Endothelial cell of umbilical vein (primary cell): Measurements from ENCODE around the gene DAG1. TPM values are rescaled to one million over a fixed set of nuclear protein-coding genes. Genes with fewer than 3 reads are reported as not detected.

Experiments
- BruUV-seq: library from RNA; stranded (reverse); fragments of 400-500 nt; replicated peaks from 2 replicates; lab custom pipeline; 2021; lab: Mats Ljungman, UMichigan
- CTCF ChIA-PET: fragments of 300-600, 350-600 bp; sonication (Branson Sonifier 250); formaldehyde crosslinking; loops from one replicate; lab custom pipeline; 2021; ENCODE audit warnings: antibody characterized with exemption, inconsistent platforms; lab: Charles Lee
- POLR2A ChIA-PET: fragments of 300-600, 350-600 bp; sonication (Branson Sonifier 250); formaldehyde crosslinking; loops from one replicate; lab custom pipeline; 2021; ENCODE audit warnings: antibody characterized with exemption, inconsistent platforms; lab: Charles Lee
- DNase-seq: peaks from one replicate; pipeline ENCODE4 v3.0.0-alpha.2; 2011; ENCODE audit warnings: low read depth, low spot score
- FAIRE-seq: peaks from 2 replicates; lab custom pipeline; 2011; peaks lifted over from hg19 to GRCh38; lab: Jason Lieb, UNC
- H2AFZ ChIP-seq: 2 replicates; pipeline ENCODE4 v1.6.0; 2012; ENCODE audit warnings: low read depth, low read length, control low read depth, inconsistent platforms
- H3K27ac ChIP-seq: 2 replicates; pipeline ENCODE4 v1.5.1; 2011; ENCODE audit warnings: low read depth, mild to moderate bottlenecking, control low read depth, low read length, moderate library complexity; ENCODE audit not compliant: insufficient read depth
- H3K27me3 ChIP-seq, 2 experiments: 2 replicates each; pipeline versions ENCODE4 v1.6.0 to v1.6.1; 2011; ENCODE audit warnings: low read length in 2 of 2, mixed read lengths in 1 of 2; ENCODE audit not compliant: control insufficient read depth in 2 of 2, insufficient read depth in 2 of 2
- H3K36me3 ChIP-seq, 2 experiments: 2 replicates in 1 of 2; 3 replicates in 1 of 2; pipeline ENCODE4 v1.5.1; 2011; ENCODE audit warnings: low read length in 2 of 2, mild to moderate bottlenecking in 1 of 2, moderate library complexity in 1 of 2; ENCODE audit not compliant: control insufficient read depth in 2 of 2, insufficient read depth in 2 of 2; ENCODE audit errors: extremely low read depth in 1 of 2
- H3K4me1 ChIP-seq: 3 replicates; pipeline ENCODE4 v1.5.1; 2011; ENCODE audit warnings: mild to moderate bottlenecking, low read length; ENCODE audit not compliant: control insufficient read depth, insufficient read depth; ENCODE audit errors: extremely low read depth
- H3K4me2 ChIP-seq: 2 replicates; pipeline ENCODE4 v1.6.1; 2011; ENCODE audit warnings: low read length, control low read depth, mixed read lengths; ENCODE audit not compliant: insufficient read depth
- H3K4me3 ChIP-seq, 3 experiments: fragments of 200-600 bp in 1 of 3; sonication (generic), shearing (Covaris generic) in 1 of 3; replicated peaks in 1 of 3; 2 replicates each; pipeline ENCODE4 v1.5.1; 2011 to 2016; ENCODE audit warnings: control low read depth in 3 of 3, low read length in 3 of 3, mild to moderate bottlenecking in 2 of 3, inconsistent platforms in 1 of 3, low read depth in 1 of 3, moderate library complexity in 1 of 3; ENCODE audit not compliant: insufficient read depth in 1 of 3
- H3K79me2 ChIP-seq: 2 replicates; pipeline ENCODE4 v1.6.0; 2012; ENCODE audit warnings: low read length, inconsistent platforms; ENCODE audit not compliant: control insufficient read depth, insufficient read depth
- H3K9ac ChIP-seq: replicated peaks from 2 replicates; pipeline ENCODE3; 2011; ENCODE audit warnings: low read length, control low read depth; ENCODE audit not compliant: insufficient read depth; ENCODE audit errors: extremely low read depth
- H3K9me1 ChIP-seq: replicated peaks from 3 replicates; pipeline ENCODE4 v1.6.0; 2011; ENCODE audit warnings: mild to moderate bottlenecking, low read length; ENCODE audit not compliant: control insufficient read depth, insufficient read depth; ENCODE audit errors: extremely low read depth
- H3K9me3 ChIP-seq: replicated peaks from 2 replicates; pipeline ENCODE4 v1.5.1; 2012; ENCODE audit warnings: low read length, inconsistent platforms; ENCODE audit not compliant: control insufficient read depth, insufficient read depth
- H4K20me1 ChIP-seq: replicated peaks from 2 replicates; pipeline ENCODE3; 2011; ENCODE audit warnings: mild to moderate bottlenecking, low read length; ENCODE audit not compliant: control insufficient read depth, insufficient read depth; ENCODE audit errors: extremely low read depth
- CTCF ChIP-seq, 2 donors: IDR thresholded peaks; 1 replicate in 1 of 2; 2 replicates in 1 of 2; pipeline ENCODE4 v1.5.1; 2011; ENCODE audit warnings: low read length in 2 of 2, mild to moderate bottlenecking in 2 of 2, moderate library complexity in 2 of 2, control low read depth in 1 of 2, inconsistent platforms in 1 of 2, low read depth in 1 of 2; ENCODE audit not compliant: insufficient read depth in 1 of 2; ENCODE audit errors: extremely low read depth in 1 of 2
- EZH2 ChIP-seq: IDR thresholded peaks from 2 replicates; pipeline ENCODE4 v1.6.1; 2012; ENCODE audit warnings: borderline replicate concordance, low read depth, mild to moderate bottlenecking, moderate library complexity, low read length, inconsistent platforms; ENCODE audit not compliant: severe bottlenecking
- FOS ChIP-seq: IDR thresholded peaks from 2 replicates; pipeline ENCODE4 v1.6.1; 2011; ENCODE audit warnings: mild to moderate bottlenecking, low read length, moderate library complexity, borderline replicate concordance; ENCODE audit not compliant: insufficient read depth
- JUN ChIP-seq: IDR thresholded peaks from 2 replicates; pipeline ENCODE4 v1.6.1; 2011; ENCODE audit warnings: borderline replicate concordance, low read depth; ENCODE audit not compliant: insufficient read length, insufficient read depth
- MYC ChIP-seq: IDR thresholded peaks from one replicate; pipeline ENCODE4 v1.6.1; 2011; ENCODE audit warnings: mild to moderate bottlenecking, low read depth, low read length
- POLR2A ChIP-seq: IDR thresholded peaks from 2 replicates; pipeline ENCODE4 v1.6.1; 2012; ENCODE audit warnings: low read depth, mild to moderate bottlenecking, control low read depth, low read length
- POLR2AphosphoS5 ChIP-seq: IDR thresholded peaks from 2 replicates; pipeline ENCODE4 v1.6.1; 2012; ENCODE audit warnings: low read depth, mild to moderate bottlenecking, control low read depth, low read length, moderate library complexity; ENCODE audit not compliant: insufficient read depth
- dilution Hi-C: fragments of 300-500 bp; cut with MboI; formaldehyde crosslinking; loops from one replicate; pipeline ENCODE4 v1.15.0; 2019; ENCODE audit warnings: low sequenced_read_pairs; ENCODE audit not compliant: extremely low pct_ligation_motif_present
- intact Hi-C: fragments of 100-400 bp; cut with micrococcal nuclease; formaldehyde crosslinking; loops from one replicate; pipeline ENCODE4 v1.10.0; 2022
- polyA plus RNA-seq, 4 experiments: library from polyadenylated mRNA; depleted of rRNA in 3 of 4; stranded (reverse) in 3 of 4; unstranded in 1 of 4; fragments of >200 nt; gene quantifications; 2 replicates each; pipeline versions ENCODE4 v1.2.1 to v1.2.3, GENCODE V29; 2011 to 2012; ENCODE audit warnings: missing spikeins in 1 of 4
- total RNA-seq: library from RNA; stranded (reverse); gene quantifications from 2 replicates; pipeline ENCODE4 v1.2.3, GENCODE V29; 2021
- TF ChIP-seq, protein P1 (sequence below): IDR thresholded peaks from 2 replicates; pipeline ENCODE4 v1.6.1; 2011; ENCODE audit not compliant: insufficient read depth, insufficient read length

The DAG1 gene
- total and polyA plus RNA-seq, 2 donors (not counting 3 experiments of a cell fraction or from before 2014, with no cell fraction given): 59.6 to 97.5 TPM

DNA sequence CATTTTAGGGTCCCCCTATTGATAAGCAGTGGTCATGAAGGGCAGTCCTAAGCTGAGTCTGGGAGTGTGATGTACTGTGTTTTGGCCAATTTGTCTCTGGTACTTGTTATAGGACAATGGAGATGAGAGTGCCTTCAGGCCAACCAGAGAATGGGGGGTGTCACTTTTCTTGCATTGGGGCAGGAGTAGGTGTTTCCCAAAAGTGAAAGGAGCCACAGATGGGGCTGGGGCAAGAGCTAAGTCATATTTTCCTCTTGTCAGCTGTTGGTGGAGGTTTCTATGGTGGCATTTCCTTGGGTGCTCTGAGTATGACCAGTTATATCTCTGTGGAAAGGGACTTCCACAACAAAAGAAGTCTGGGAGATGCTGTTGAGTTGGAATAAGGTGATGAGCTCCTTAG is 59.5 kb downstream of the DAG1 start:
- no peak overlapping the region for H3K9ac ChIP-seq
- no peaks in the 10 kb centered on the region for H3K27me3 ChIP-seq
- H3K9me1 ChIP-seq: no peaks in the 10 kb centered on the region
- FAIRE-seq (no peak), DNase-seq (no peak)
- TF ChIP-seq JUN: no peak
- TF ChIP-seq, protein P1, sequence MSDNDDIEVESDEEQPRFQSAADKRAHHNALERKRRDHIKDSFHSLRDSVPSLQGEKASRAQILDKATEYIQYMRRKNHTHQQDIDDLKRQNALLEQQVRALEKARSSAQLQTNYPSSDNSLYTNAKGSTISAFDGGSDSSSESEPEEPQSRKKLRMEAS: no peak
- no peak for TF ChIP-seq EZH2
- TF ChIP-seq MYC: no peak
- TF ChIP-seq POLR2A: no peak
- no peak for TF ChIP-seq POLR2AphosphoS5
- TF ChIP-seq FOS: no peak
- no peak for TF ChIP-seq CTCF (IDR thresholded peaks at IDR 0.05; ENCODE audit: extremely low read depth in 1 of 2, insufficient read depth in 1 of 2, low read depth in 1 of 2, low read length in 2 of 2)
- no peak overlapping the region for H3K4me2 ChIP-seq
- H3K9me3 ChIP-seq: no peaks in the 10 kb centered on the region
- intact Hi-C loops (no loop called here), dilution Hi-C loops (no loop called here)
- H3K4me3 ChIP-seq: no peak overlapping the region
- BruUV-seq: no TSS peak
- no peak overlapping the region for H2AFZ ChIP-seq
- ChIA-PET CTCF (interaction anchor here (3.3 kb wide), 1 partner anchor 10 kb away, joined by 13 read pairs; no protein-coding TSS in a partner anchor), POLR2A (no interaction called here)
- no peaks in the 10 kb centered on the region for H3K4me1 ChIP-seq
- H4K20me1 ChIP-seq: no peaks in the 10 kb centered on the region
- no peak overlapping the region for H3K27ac ChIP-seq
- H3K36me3 ChIP-seq: peaks cover 0 to 13% of the 10 kb centered on the region in 2 experiments
- H3K79me2 ChIP-seq: no peaks in the 10 kb centered on the region
